CMK (cell line): Measurements from ENCODE around the gene CPO.
A peak's percentile ranks its signal among the peaks of the same experiment; 100 is the strongest.

Source experiments
- DNase-seq: peaks from one replicate; pipeline ENCODE4 v3.0.0-alpha.2; 2010; ENCODE audit warnings: low read depth

CPO gene

GRCh38 chr2:206974551-206974950 lies 35.2 kb downstream of the CPO start:
- no peak for DNase-seq

- DNase-seq = no peak
These were observed 39.4 kb downstream of the CPO start for GRCh38 chr2:206978746-206979145.

- no peak for DNase-seq
These were observed 40.0 kb downstream of the CPO start for GRCh38 chr2:206979365-206979764.

- no peak for DNase-seq
These were observed 40.6 kb downstream of the CPO start for GRCh38 chr2:206979922-206980321.

GRCh38 chr2:206980413-206980812 lies 41.1 kb downstream of the CPO start:
- DNase-seq = no peak

- no peak for DNase-seq
These were observed 41.9 kb downstream of the CPO start for GRCh38 chr2:206981086-206981674.

- no peak for DNase-seq
These were observed 42.5 kb downstream of the CPO start for GRCh38 chr2:206981739-206982340.

- no peak for DNase-seq
These were observed 43.1 kb downstream of the CPO start for GRCh38 chr2:206982360-206982955.

- no peak for DNase-seq
These were observed 44.0 kb downstream of the CPO start for GRCh38 chr2:206983161-206983859.

GRCh38 chr2:206984206-206984605 lies 44.9 kb downstream of the CPO start:
- DNase-seq = no peak

GRCh38 chr2:206986943-206987342 lies 47.6 kb downstream of the CPO start:
- no peak for DNase-seq

- no peak for DNase-seq
These were observed 48.5 kb downstream of the CPO start for GRCh38 chr2:206987810-206988209.

- DNase-seq = no peak
These were observed 49.6 kb downstream of the CPO start for GRCh38 chr2:206988884-206989283.

GRCh38 chr2:206989311-206989710 lies 50.0 kb downstream of the CPO start:
- DNase-seq = peak; percentile 5

GRCh38 chr2:206990360-206990759 lies 51.0 kb downstream of the CPO start:
- DNase-seq = no peak

- DNase-seq = no peak
These were observed 51.8 kb downstream of the CPO start for GRCh38 chr2:206991070-206991469.

- DNase-seq = no peak
These were observed 54.1 kb downstream of the CPO start for GRCh38 chr2:206993396-206993911.

GRCh38 chr2:206993964-206994363 lies 54.6 kb downstream of the CPO start:
- DNase-seq = no peak

GRCh38 chr2:206996556-206997065 lies 57.3 kb downstream of the CPO start:
- DNase-seq = no peak

- no peak for DNase-seq
These were observed 69.0 kb downstream of the CPO start for GRCh38 chr2:207008105-207008990.

GRCh38 chr2:207012461-207012860 lies 73.1 kb downstream of the CPO start:
- DNase-seq = no peak

- no peak for DNase-seq
These were observed 75.1 kb downstream of the CPO start for GRCh38 chr2:207014424-207014823.
